Spleen (tissue), 11 donors: Measurements from ENCODE around the gene IFT88. TPM values are rescaled to one million over a fixed set of nuclear protein-coding genes. Genes with fewer than 3 reads are reported as not detected.

Experiments used
- DNase-seq: peaks from one replicate; pipeline ENCODE4 v3.0.0-alpha.2; 2020
- H3K27ac ChIP-seq, 8 donors: fragments of 200-600 bp; sonication (generic) in 7 of 8; 1 replicate in 4 of 8; 2 replicates in 4 of 8; pipeline versions ENCODE4 v1.5.0 to v1.8.0; 2016 to 2021; ENCODE audit warnings: inconsistent platforms in 4 of 8, mild to moderate bottlenecking in 4 of 8, moderate library complexity in 1 of 8
- H3K27me3 ChIP-seq, 7 donors: fragments of 200-600 bp; sonication (generic) in 6 of 7; replicated peaks in 1 of 7; 1 replicate in 4 of 7; 2 replicates in 3 of 7; pipeline versions ENCODE4 v1.5.0 to v1.8.0; 2016 to 2021; ENCODE audit warnings: inconsistent platforms in 3 of 7, mild to moderate bottlenecking in 1 of 7
- H3K36me3 ChIP-seq, 6 donors: fragments of 200-600 bp; sonication (generic) in 5 of 6; 1 replicate in 4 of 6; 2 replicates in 2 of 6; pipeline versions ENCODE4 v1.5.0 to v1.8.0; 2016 to 2021; ENCODE audit warnings: inconsistent platforms in 2 of 6
- H3K4me1 ChIP-seq, 6 donors: fragments of 200-600 bp; sonication (generic) in 5 of 6; 1 replicate in 3 of 6; 2 replicates in 3 of 6; pipeline versions ENCODE4 v1.5.0 to v1.8.0; 2016 to 2021; ENCODE audit warnings: inconsistent platforms in 3 of 6
- H3K4me3 ChIP-seq, 8 donors: fragments of 200-600 bp; sonication (generic) in 7 of 8; 1 replicate in 4 of 8; 2 replicates in 4 of 8; pipeline versions ENCODE4 v1.5.0 to v1.8.0; 2016 to 2021; ENCODE audit warnings: inconsistent platforms in 4 of 8, mild to moderate bottlenecking in 4 of 8, moderate library complexity in 2 of 8
- H3K9me3 ChIP-seq, 8 donors: fragments of 200-600 bp; sonication (generic) in 7 of 8; 1 replicate in 4 of 8; 2 replicates in 4 of 8; pipeline versions ENCODE4 v1.5.0 to v1.8.0; 2016 to 2021; ENCODE audit warnings: inconsistent platforms in 4 of 8
- POLR2A ChIP-seq, 3 donors: fragments of 450-650 bp; IDR thresholded peaks; one replicate each; pipeline ENCODE4 v1.5.1; 2017; ENCODE audit warnings: antibody characterized with exemption in 3 of 3, mild to moderate bottlenecking in 1 of 3
- POLR2AphosphoS5 ChIP-seq, 3 donors: sonication (generic); formaldehyde crosslinking; IDR thresholded peaks; one replicate each; pipeline ENCODE4 v1.5.1; 2017; ENCODE audit warnings: antibody characterized with exemption in 3 of 3
- WGBS, 5 donors: extraction: QIAGEN DNeasy Blood & Tissue Kit in 3 of 5; methylation state at CpG; one replicate each; pipeline versions ENCODE4 v1.1.5 to v1.1.7; 2013 to 2018; 5-methylcytosine and 5-hydroxymethylcytosine counted together
- intact Hi-C: fragments of 100-400 bp; cut with DNase I; formaldehyde crosslinking; loops from one replicate; pipeline ENCODE4 v1.15.0; 2023; ENCODE audit warnings: low total_unique reads
- polyA plus RNA-seq, 3 donors: library from polyadenylated mRNA; stranded (reverse); fragments of 200-250 nt; gene quantifications; one replicate each; pipeline ENCODE4 v1.2.1, GENCODE V29; 2013
- total RNA-seq, 7 donors: library from RNA; depleted of rRNA in 3 of 7; stranded (reverse); fragments of >200 nt in 3 of 7; fragmentation: NEBNext Ultra II Directional in 4 of 7; extraction: Animal tissue kit (Norgen Biotek cat#: 25700) in 4 of 7; gene quantifications; one replicate each; pipeline versions ENCODE4 v1.1.0 to v1.2.1, GENCODE V29; 2016 to 2021
- TF ChIP-seq, protein P1 (sequence below), 11 experiments: fragments of 200-600 bp in 7 of 11; fragments of 450-650 bp in 4 of 11; sonication (generic) in 4 of 11; IDR thresholded peaks in 8 of 11; conservative IDR thresholded peaks in 3 of 11; 1 replicate in 7 of 11; 2 replicates in 4 of 11; pipeline versions ENCODE4 v1.4.0 to v1.8.0; 2016 to 2021; ENCODE audit warnings: antibody characterized with exemption in 11 of 11, inconsistent platforms in 4 of 11, mild to moderate bottlenecking in 1 of 11
- donor health status: healthy with polysubstance abuse.
- donor health status: DM: no; HTN: no; CAD: no; lungs with moderate emphysema.
- donor health status: DM: no; HTN: no; CAD: no.
- donor health status: Bipolar disorder and iron deficiency.
- donor health status: healthy.
- donor health status: DM: no; HTN: no; CAD: no.
- donor health status: DM: yes; HTN: yes; CAD: no.

IFT88 gene
- total and polyA plus RNA-seq, 10 donors = 7.7 to 25.5 (median 13.6) TPM

- H3K9me3 ChIP-seq = no peaks in the 10 kb centered on the region
- TF ChIP-seq POLR2AphosphoS5 (IDR thresholded peaks at IDR 0.05) (no peak), POLR2A (IDR thresholded peaks at IDR 0.05) (no peak)
- TF ChIP-seq, protein P1, sequence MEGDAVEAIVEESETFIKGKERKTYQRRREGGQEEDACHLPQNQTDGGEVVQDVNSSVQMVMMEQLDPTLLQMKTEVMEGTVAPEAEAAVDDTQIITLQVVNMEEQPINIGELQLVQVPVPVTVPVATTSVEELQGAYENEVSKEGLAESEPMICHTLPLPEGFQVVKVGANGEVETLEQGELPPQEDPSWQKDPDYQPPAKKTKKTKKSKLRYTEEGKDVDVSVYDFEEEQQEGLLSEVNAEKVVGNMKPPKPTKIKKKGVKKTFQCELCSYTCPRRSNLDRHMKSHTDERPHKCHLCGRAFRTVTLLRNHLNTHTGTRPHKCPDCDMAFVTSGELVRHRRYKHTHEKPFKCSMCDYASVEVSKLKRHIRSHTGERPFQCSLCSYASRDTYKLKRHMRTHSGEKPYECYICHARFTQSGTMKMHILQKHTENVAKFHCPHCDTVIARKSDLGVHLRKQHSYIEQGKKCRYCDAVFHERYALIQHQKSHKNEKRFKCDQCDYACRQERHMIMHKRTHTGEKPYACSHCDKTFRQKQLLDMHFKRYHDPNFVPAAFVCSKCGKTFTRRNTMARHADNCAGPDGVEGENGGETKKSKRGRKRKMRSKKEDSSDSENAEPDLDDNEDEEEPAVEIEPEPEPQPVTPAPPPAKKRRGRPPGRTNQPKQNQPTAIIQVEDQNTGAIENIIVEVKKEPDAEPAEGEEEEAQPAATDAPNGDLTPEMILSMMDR (IDR thresholded peaks at IDR 0.05 in 8 of 11, conservative IDR thresholded peaks at IDR 0.05 in 3 of 11) = no peak
- intact Hi-C loops = loop anchor here (5.0 kb wide), 1 partner anchor 41 kb away; the partner anchor contains the start of gene IFT88
- H3K27ac ChIP-seq = peak overlapping the region; percentile 69 to 95 (median 90)
- H3K27me3 ChIP-seq = no peaks in the 10 kb centered on the region
- no peak for DNase-seq
- no peaks in the 10 kb centered on the region for H3K36me3 ChIP-seq
- peaks cover 10 to 34% (median 18%) of the 10 kb centered on the region in 6 donors for H3K4me1 ChIP-seq
- 42 to 76% (median 66%) methylated on average over 6 of the region's 6 CpGs for WGBS, 5 donors
- H3K4me3 ChIP-seq = peak overlapping the region; percentile 71 to 94 (median 81)
Measured at GRCh38 chr13:20526664-20527063, 40.3 kb upstream of the IFT88 start.

GRCh38 chr13:20528452-20528851, 38.5 kb upstream of the IFT88 start:
- Histone ChIP-seq H3K4me1 (peaks cover 10 to 33% (median 18%) of the 10 kb centered on the region in 6 donors), H3K4me3 (no peak overlapping the region), H3K36me3 (no peaks in the 10 kb centered on the region), H3K27ac (no peak overlapping the region), H3K27me3 (no peaks in the 10 kb centered on the region), H3K9me3 (no peaks in the 10 kb centered on the region)
- TF ChIP-seq POLR2AphosphoS5 (IDR thresholded peaks at IDR 0.05) = no peak
- TF ChIP-seq, protein P1 (IDR thresholded peaks at IDR 0.05 in 8 of 11, conservative IDR thresholded peaks at IDR 0.05 in 3 of 11) = no peak
- DNase-seq = no peak
- intact Hi-C loops = loop anchor here (5.0 kb wide), 1 partner anchor 39 kb away; the partner anchor contains the start of gene IFT88
- 71 to 81% (median 78%) methylated on average over 2 of the region's 2 CpGs for WGBS, 5 donors

DNA sequence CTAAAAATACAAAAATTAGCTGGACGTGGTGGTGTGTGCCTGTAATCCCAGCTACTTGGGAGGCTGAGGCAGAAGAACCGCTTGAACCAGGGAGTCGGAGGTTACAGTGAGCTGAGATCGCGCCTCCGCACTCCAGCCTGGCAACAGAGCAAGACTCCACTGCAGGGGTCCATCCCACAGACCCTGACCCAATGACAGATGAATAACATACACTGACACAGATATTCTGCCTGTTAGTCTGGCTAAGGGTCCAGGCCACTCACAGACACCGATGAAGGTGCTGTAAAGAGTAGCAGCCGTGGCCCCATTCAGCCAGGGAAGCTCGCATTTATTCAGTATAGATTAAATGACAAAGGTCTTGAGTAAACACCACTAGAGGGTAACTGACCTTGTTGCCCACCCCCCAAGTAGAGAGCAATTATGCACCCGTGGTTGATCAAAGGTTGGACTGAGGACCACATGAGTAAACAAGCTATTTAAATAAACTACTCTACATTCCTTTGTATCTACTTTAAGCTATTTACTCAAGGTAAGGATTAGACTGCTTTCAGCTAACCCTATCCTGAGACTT, 32.8 kb upstream of the IFT88 start:
- Histone ChIP-seq H3K9me3 (peaks cover 0 to 22% (median 19%) of the 10 kb centered on the region in 8 donors), H3K36me3 (no peaks in the 10 kb centered on the region), H3K27me3 (no peaks in the 10 kb centered on the region), H3K27ac (no peak overlapping the region), H3K4me3 (no peak overlapping the region), H3K4me1 (no peaks in the 10 kb centered on the region)
- TF ChIP-seq, protein P1 (IDR thresholded peaks at IDR 0.05 in 8 of 11, conservative IDR thresholded peaks at IDR 0.05 in 3 of 11) = no peak
- TF ChIP-seq POLR2AphosphoS5 (IDR thresholded peaks at IDR 0.05) (no peak), POLR2A (IDR thresholded peaks at IDR 0.05) (no peak)
- intact Hi-C loops = no loop called here
- DNase-seq = no peak
- 87 to 95% (median 88%) methylated on average over 10 of the region's 10 CpGs for WGBS, 5 donors

GRCh38 chr13:20536992-20537391, 30.0 kb upstream of the IFT88 start:
- TF ChIP-seq POLR2A (IDR thresholded peaks at IDR 0.05) (no peak), POLR2AphosphoS5 (IDR thresholded peaks at IDR 0.05) (no peak)
- TF ChIP-seq, protein P1 (IDR thresholded peaks at IDR 0.05 in 8 of 11, conservative IDR thresholded peaks at IDR 0.05 in 3 of 11) = no peak
- Histone ChIP-seq H3K4me1 (no peaks in the 10 kb centered on the region), H3K27me3 (no peaks in the 10 kb centered on the region), H3K9me3 (peaks cover 0 to 22% (median 19%) of the 10 kb centered on the region in 8 donors), H3K4me3 (no peak overlapping the region), H3K27ac (no peak overlapping the region), H3K36me3 (no peaks in the 10 kb centered on the region)
- DNase-seq = no peak
- intact Hi-C loops = no loop called here
